Measurements from ENCODE around the gene TIMP2.
"Not testable (repeated sequence)": the region's sequence is repeated elsewhere in the genome, so short reads cannot be mapped to it uniquely, and the experiment has no call there.

TIMP2 gene

DNA sequence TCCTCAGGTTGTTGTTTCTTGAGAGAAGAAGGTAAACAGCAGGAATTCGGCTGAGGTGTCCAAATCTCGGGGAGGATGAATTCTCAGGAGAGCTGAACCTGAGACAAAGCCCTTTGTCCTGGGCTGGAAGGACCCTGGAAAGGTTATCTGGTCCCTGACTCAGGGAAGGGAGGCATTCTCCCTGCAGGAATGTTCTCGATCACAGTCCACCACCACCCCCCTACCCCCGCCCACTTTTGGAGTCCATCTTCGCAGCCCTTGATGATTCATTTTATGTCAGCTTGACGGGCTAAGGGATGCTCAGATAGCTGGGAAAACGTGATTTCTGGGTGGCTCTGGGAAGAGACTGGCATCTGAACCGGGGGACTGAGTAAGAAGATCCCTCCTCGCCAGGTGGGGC lies 20.8 kb downstream of the TIMP2 start:
- no peak for DNase-seq (ENCODE audit: low read depth)
- TF ChIP-seq, protein P1, sequence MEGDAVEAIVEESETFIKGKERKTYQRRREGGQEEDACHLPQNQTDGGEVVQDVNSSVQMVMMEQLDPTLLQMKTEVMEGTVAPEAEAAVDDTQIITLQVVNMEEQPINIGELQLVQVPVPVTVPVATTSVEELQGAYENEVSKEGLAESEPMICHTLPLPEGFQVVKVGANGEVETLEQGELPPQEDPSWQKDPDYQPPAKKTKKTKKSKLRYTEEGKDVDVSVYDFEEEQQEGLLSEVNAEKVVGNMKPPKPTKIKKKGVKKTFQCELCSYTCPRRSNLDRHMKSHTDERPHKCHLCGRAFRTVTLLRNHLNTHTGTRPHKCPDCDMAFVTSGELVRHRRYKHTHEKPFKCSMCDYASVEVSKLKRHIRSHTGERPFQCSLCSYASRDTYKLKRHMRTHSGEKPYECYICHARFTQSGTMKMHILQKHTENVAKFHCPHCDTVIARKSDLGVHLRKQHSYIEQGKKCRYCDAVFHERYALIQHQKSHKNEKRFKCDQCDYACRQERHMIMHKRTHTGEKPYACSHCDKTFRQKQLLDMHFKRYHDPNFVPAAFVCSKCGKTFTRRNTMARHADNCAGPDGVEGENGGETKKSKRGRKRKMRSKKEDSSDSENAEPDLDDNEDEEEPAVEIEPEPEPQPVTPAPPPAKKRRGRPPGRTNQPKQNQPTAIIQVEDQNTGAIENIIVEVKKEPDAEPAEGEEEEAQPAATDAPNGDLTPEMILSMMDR (IDR thresholded peaks at IDR 0.05; ENCODE audit: low read length, missing control alignments) = no peak
- no peak overlapping the region for H3K4me3 ChIP-seq (replicated peaks; ENCODE audit: low read depth, low read length)

DNA sequence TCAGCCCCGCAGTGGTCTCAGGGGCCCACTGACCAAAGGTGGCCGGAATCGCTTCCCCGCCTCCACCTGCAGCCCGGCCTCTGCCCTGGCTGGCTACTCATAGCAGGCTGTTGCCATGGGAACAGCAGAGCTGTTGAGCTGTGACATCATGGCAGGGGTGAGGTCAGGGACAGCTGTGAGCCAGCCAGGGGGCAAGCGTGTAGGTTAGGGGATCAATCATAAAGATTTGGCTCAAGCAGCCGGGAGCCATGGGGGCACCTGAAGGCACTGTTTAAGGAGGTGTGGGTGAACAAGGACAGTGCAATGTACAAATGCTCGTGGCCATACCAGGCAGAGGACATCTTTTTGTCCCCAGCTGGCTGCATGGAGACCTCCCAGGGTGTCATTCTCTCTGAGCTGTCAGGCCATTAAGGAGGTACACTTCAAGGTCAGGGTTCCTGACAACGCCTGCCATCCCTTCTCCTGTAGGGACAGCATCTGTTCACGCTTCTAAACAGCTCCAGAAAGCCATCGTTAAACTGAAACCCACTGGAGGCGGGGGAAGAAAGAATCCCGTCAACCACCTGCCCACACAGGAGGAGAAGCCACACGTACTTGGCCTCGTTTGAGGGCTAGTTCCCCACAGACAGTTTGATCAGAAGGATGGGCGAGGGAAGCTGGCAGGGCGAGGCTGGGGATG lies 21.9 kb downstream of the TIMP2 start, which contains the start of gene CEP295NL:
CEP295NL (minus strand) TSS at position 101 of the 679 bp plus-strand sequence. CDS start 1,373 bp downstream, outside the sequence.
- TF ChIP-seq, protein P1 (IDR thresholded peaks at IDR 0.05; ENCODE audit: low read length, missing control alignments) = no peak
- peak; percentile 38 for DNase-seq (ENCODE audit: low read depth)
- H3K4me3 ChIP-seq (replicated peaks; ENCODE audit: low read depth, low read length) = no peak within 1 kb of the TSS

DNA sequence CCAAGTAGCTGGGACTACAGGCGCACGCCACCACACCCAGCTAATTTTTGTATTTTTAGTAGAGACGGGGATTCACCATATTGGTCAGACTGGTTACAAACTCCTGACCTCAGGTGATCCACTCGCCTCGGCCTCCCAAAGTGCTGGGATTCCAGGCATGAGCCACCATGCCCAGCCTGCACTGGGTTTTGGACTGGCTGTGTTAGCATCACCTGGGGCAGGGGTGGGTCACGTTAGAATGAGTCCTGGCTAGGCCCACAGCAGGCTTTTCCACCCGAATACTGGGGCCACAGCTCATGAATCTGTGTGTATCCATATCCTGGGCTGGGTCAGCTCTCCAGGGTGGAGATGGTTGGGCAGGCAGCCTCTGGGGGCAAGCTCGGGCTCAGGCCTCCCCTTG lies 23.0 kb downstream of the TIMP2 start:
- not testable (repeated sequence) for DNase-seq (ENCODE audit: low read depth); H3K4me3 ChIP-seq (replicated peaks; ENCODE audit: low read depth, low read length)

DNA sequence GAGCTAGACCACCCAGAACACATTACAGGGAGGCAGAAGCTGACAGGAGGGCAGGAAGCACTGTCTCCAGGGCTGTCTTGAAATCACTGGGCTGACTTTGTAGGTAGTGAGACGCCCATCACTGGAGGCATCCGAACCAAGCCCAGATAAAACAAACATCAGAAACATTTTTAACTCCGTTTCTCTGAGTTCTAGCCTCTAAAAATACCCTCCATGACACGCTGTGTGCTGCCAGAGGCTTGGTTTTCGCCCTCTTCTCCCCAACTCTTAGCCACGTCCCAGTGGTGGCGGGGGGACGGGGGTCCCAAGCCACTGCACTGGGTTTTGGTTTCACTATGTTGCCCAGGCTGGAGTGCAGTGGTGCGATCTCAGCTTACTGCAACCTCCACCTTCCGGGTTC lies 23.4 kb downstream of the TIMP2 start:
- TF ChIP-seq, protein P1 (IDR thresholded peaks at IDR 0.05; ENCODE audit: low read length, missing control alignments) = no peak
- no peak overlapping the region for H3K4me3 ChIP-seq (replicated peaks; ENCODE audit: low read depth, low read length)
- no peak for DNase-seq (ENCODE audit: low read depth)

DNA sequence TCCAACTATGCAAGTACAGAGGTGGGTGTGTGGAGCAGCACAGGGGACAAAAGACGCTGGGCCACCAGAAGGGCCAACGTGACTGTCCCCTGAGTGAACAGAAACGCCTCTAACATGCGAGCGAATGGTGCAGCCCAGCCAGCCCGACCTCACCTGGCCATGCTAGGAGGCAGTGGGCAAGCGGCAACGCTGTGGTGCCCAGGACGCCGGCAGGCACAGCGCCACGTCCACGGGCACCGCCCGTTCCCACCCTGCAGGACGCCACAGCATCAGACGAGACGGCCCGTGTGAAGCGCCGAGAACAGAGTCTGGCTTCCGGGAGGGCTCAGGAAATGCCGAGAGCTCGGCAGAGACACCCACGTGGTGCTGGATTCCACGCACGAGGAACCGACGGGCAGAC lies 24.4 kb downstream of the TIMP2 start:
- no peak for DNase-seq (ENCODE audit: low read depth)
- TF ChIP-seq, protein P1 (IDR thresholded peaks at IDR 0.05; ENCODE audit: low read length, missing control alignments) = no peak
- H3K4me3 ChIP-seq (replicated peaks; ENCODE audit: low read depth, low read length) = no peak overlapping the region

DNA sequence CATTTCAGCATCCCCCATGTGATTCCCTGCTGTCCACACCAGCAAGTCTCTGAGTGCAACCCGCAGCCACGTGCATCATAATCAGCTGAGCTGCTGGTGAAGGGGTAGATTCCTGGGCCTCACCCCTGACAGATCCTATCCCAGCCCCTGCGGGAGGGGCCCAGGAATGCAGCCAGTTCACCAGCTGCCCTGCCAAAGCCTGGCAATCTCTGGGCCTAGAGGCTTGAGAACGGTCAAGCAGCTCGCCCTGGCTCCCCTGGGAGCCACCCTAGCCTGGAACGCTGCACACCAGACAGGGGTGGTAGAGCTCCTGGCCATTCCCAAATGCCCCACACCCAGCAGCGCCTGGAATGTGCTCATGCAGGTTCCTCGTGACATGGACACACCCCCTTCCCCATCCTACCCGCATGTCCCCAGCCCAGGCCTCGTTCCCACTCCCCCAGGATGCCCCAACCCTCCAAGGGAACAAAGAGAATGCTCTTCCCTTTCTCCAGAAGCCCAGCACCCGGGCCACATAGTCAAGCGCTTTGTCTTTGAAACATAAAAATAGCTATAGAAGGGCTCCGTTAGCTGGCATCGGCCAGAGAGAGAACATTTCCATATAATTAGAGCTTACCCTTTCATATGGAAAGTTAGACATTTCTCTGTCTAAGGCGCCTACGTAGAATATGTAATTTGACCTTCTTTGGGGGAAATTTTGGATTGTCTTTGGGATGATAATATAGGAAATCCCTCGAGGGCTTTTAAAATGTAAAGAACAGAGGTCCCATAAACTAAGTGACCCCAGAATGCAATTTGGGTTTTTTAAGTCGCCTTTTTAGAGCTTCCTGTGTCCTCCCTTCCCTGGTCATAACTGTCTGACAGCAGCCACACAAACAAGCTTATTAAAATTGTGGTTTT lies 25.6 kb downstream of the TIMP2 start:
- TF ChIP-seq, protein P1 (IDR thresholded peaks at IDR 0.05; ENCODE audit: low read length, missing control alignments) = no peak
- DNase-seq (ENCODE audit: low read depth) = peak; percentile 26

DNA sequence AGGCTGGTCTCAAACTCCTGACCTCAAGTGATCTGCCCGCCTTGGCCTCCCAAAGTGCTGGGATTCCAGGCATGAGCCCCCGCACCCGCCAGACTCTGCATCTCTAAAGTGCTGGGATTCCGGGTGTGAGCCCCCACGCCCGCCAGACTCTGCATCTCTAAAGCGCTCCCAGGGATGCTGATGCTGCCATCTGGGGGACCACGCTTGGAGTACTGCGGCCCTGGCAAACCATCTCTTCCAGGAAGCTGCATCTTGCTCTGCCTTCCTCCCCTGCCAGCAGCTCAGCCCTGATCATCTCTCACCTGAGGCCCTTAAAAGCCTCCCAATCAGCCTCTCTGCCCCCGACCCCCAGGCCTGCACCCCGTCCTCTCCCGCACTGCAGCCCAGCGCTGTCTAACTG lies 26.2 kb downstream of the TIMP2 start:
- no peak for DNase-seq (ENCODE audit: low read depth)
- no peak overlapping the region for H3K4me3 ChIP-seq (replicated peaks; ENCODE audit: low read depth, low read length)
- TF ChIP-seq, protein P1 (IDR thresholded peaks at IDR 0.05; ENCODE audit: low read length, missing control alignments) = no peak

More for the DNA sequence above, 25.6 kb downstream of the TIMP2 start:
- no peak overlapping the region for H3K4me3 ChIP-seq (replicated peaks; ENCODE audit: low read depth, low read length)

Measured in fibroblast of pulmonary artery (primary cell).